ENCODE results near the gene USP11. TPM values are rescaled to one million over a fixed set of nuclear protein-coding genes. Genes with fewer than 3 reads are reported as not detected.

The USP11 gene
- total RNA-seq, 1 experiment from 2014 or later = 61.2 TPM

GRCh38 chrX:47297874-47298273 is 65.1 kb downstream of the USP11 start:
- Histone ChIP-seq H3K27me3 (replicated peaks; ENCODE audit: control insufficient read depth, insufficient read depth, low read length) (no peaks in the 10 kb centered on the region), H3K4me3 (ENCODE audit: low read depth, low read length) (no peak overlapping the region), H3K9me3 (no peaks in the 10 kb centered on the region), H3K36me3 (ENCODE audit: control insufficient read depth, insufficient read depth, low read length) (no peaks in the 10 kb centered on the region), H3K4me1 (no peaks in the 10 kb centered on the region)
- DNase-seq = peak; percentile 72 to 80
- H3K4me1 Mint-ChIP-seq (ENCODE audit: low read depth, unreplicated experiment) = peaks cover 12% of the 10 kb centered on the region
- ChIA-PET CTCF (no interaction called here), POLR2A (interaction anchor here (1.1 kb wide), 1 partner anchor 64 kb away, joined by 9 read pairs; no protein-coding TSS in a partner anchor)
- no peaks in the 10 kb centered on the region for H3K27me3 Mint-ChIP-seq (ENCODE audit: insufficient read depth, unreplicated experiment)
- no peak overlapping the region for H3K4me3 Mint-ChIP-seq (ENCODE audit: unreplicated experiment)
- intact Hi-C loops (cut with micrococcal nuclease; ENCODE audit: unreplicated experiment) = no loop called here
- H3K9me3 Mint-ChIP-seq (ENCODE audit: unreplicated experiment) = peaks cover 6% of the 10 kb centered on the region
- peak overlapping the region; percentile 48 for H3K27ac Mint-ChIP-seq (ENCODE audit: unreplicated experiment)
- no peaks in the 10 kb centered on the region for H3K36me3 Mint-ChIP-seq (ENCODE audit: insufficient read depth, unreplicated experiment)
- no peak for TF ChIP-seq CTCF (IDR thresholded peaks at IDR 0.05; ENCODE audit: insufficient read depth in 1 of 2, low read depth in 1 of 2, low read length in 1 of 2, severe bottlenecking in 1 of 2, unreplicated experiment in 1 of 2)
- no TSS peak for BruUV-seq (replicated peaks)

Other genes starting within 250 kb of the USP11 start
- gene RGN, start 154.6 kb upstream of the USP11 start, total RNA-seq (2022) = 32.9 and 36.2 TPM in 2 replicates
- 120 and 129 TPM in 2 replicates for gene NDUFB11, start 88.3 kb upstream of the USP11 start, total RNA-seq (2022)
- 41.0 and 41.2 TPM in 2 replicates for gene RBM10, start 87.8 kb upstream of the USP11 start, total RNA-seq (2022)
- gene UBA1, start 39.2 kb upstream of the USP11 start, total RNA-seq (2022) = 156 and 157 TPM in 2 replicates
- 117 and 129 TPM in 2 replicates for gene CDK16, start 14.3 kb upstream of the USP11 start, total RNA-seq (2022)
- not detected in 2 replicates for gene ZNF157, start 137.6 kb downstream of the USP11 start, total RNA-seq (2022)

All from Caco-2 (cell line).